Stomach (tissue), 4 donors: ENCODE data around the gene SIGLECL1.

Experiments
- EP300 ChIP-seq: sonication (generic); formaldehyde crosslinking; IDR thresholded peaks from one replicate; pipeline ENCODE4 v1.6.1; 2017; ENCODE audit warnings: antibody characterized with exemption
- POLR2A ChIP-seq, 4 donors: fragments of 450-650 bp; IDR thresholded peaks; one replicate each; pipeline ENCODE4 v1.6.1; 2016; ENCODE audit warnings: antibody characterized with exemption in 4 of 4, control low read depth in 2 of 4, mild to moderate bottlenecking in 1 of 4, moderate library complexity in 1 of 4
- POLR2AphosphoS5 ChIP-seq, 3 donors: sonication (generic); formaldehyde crosslinking; IDR thresholded peaks; one replicate each; pipeline ENCODE4 v1.6.1; 2016; ENCODE audit warnings: antibody characterized with exemption in 3 of 3
- TF ChIP-seq, protein P1 (sequence below), 7 experiments: fragments of 450-650 bp in 4 of 7; fragments of 200-600 bp in 3 of 7; sonication (generic) in 3 of 7; IDR thresholded peaks; one replicate each; pipeline ENCODE4 v1.5.1; 2016 to 2019; ENCODE audit warnings: antibody characterized with exemption in 7 of 7, control low read depth in 2 of 7, mild to moderate bottlenecking in 1 of 7

GRCh38 chr19:51272183-51272810 lies 21.4 kb downstream of the SIGLECL1 start:
- TF ChIP-seq, protein P1, sequence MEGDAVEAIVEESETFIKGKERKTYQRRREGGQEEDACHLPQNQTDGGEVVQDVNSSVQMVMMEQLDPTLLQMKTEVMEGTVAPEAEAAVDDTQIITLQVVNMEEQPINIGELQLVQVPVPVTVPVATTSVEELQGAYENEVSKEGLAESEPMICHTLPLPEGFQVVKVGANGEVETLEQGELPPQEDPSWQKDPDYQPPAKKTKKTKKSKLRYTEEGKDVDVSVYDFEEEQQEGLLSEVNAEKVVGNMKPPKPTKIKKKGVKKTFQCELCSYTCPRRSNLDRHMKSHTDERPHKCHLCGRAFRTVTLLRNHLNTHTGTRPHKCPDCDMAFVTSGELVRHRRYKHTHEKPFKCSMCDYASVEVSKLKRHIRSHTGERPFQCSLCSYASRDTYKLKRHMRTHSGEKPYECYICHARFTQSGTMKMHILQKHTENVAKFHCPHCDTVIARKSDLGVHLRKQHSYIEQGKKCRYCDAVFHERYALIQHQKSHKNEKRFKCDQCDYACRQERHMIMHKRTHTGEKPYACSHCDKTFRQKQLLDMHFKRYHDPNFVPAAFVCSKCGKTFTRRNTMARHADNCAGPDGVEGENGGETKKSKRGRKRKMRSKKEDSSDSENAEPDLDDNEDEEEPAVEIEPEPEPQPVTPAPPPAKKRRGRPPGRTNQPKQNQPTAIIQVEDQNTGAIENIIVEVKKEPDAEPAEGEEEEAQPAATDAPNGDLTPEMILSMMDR (IDR thresholded peaks at IDR 0.05) = no peak
- TF ChIP-seq POLR2A (IDR thresholded peaks at IDR 0.05) (no peak), EP300 (no peak), POLR2AphosphoS5 (IDR thresholded peaks at IDR 0.05) (no peak)
